Panc1 (cell line): ENCODE results near the gene FAM229B.

ENCODE experiments used
- CTCF ChIP-seq: fragments of 450-650 bp; IDR thresholded peaks from 2 replicates; pipeline ENCODE4 v1.5.1; 2017; ENCODE audit warnings: mild to moderate bottlenecking
- POLR2AphosphoS5 ChIP-seq: IDR thresholded peaks from 2 replicates; pipeline ENCODE4 v1.6.1; 2012; ENCODE audit warnings: mild to moderate bottlenecking, low read depth, low read length, moderate library complexity
- REST ChIP-seq, 2 experiments: IDR thresholded peaks; 2 replicates each; pipeline ENCODE4 v1.6.1; 2011 to 2012; ENCODE audit warnings: low read depth in 2 of 2, control low read depth in 1 of 2, low read length in 1 of 2, mild to moderate bottlenecking in 1 of 2, moderate library complexity in 1 of 2; ENCODE audit not compliant: insufficient read depth in 1 of 2
- SIN3A ChIP-seq: IDR thresholded peaks from 2 replicates; pipeline ENCODE4 v1.6.1; 2012; ENCODE audit warnings: low read depth, mild to moderate bottlenecking, low read length, moderate library complexity, borderline replicate concordance; ENCODE audit not compliant: insufficient read depth
- TCF7L2 ChIP-seq: IDR thresholded peaks from 2 replicates; pipeline ENCODE4 v1.6.1; 2011; ENCODE audit warnings: mild to moderate bottlenecking, low read depth, low read length, inconsistent platforms

- TF ChIP-seq POLR2AphosphoS5: no peak
- no peak for TF ChIP-seq CTCF
- no peak for TF ChIP-seq REST (IDR thresholded peaks at IDR 0.05; ENCODE audit: insufficient read depth in 1 of 2, low read depth in 2 of 2, low read length in 1 of 2)
- no peak for TF ChIP-seq SIN3A
- no peak for TF ChIP-seq TCF7L2
Measured at GRCh38 chr6:112044196-112044595, 43.2 kb upstream of the FAM229B start.
